A549 treated with GW870086 at 1 μM for 4 hours (cell line): ENCODE measurements around the gene RBM45. TPM values are rescaled to one million over a fixed set of nuclear protein-coding genes. Genes with fewer than 3 reads are reported as not detected.

Source experiments
- total RNA-seq: library from RNA; stranded (reverse); fragments of 200-300 nt; extraction: Qiagen RNA extraction; gene quantifications from 5 replicates; pipeline ENCODE4 v1.2.3, GENCODE V29; 2022; ENCODE audit warnings: low read depth

The RBM45 gene, protein sequence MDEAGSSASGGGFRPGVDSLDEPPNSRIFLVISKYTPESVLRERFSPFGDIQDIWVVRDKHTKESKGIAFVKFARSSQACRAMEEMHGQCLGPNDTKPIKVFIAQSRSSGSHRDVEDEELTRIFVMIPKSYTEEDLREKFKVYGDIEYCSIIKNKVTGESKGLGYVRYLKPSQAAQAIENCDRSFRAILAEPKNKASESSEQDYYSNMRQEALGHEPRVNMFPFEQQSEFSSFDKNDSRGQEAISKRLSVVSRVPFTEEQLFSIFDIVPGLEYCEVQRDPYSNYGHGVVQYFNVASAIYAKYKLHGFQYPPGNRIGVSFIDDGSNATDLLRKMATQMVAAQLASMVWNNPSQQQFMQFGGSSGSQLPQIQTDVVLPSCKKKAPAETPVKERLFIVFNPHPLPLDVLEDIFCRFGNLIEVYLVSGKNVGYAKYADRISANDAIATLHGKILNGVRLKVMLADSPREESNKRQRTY
- total RNA-seq = 10.6 to 14.7 TPM (median 12.1 TPM) in 5 replicates

GRCh38 chr2:178112202-178113152, at the start of gene RBM45:
Gene RBM45 (plus strand): TSS chr2:178112437. CDS start chr2:178112547, 110 bp downstream.

GRCh38 chr2:178072383-178073301, 39.6 kb upstream of the RBM45 start, which contains the start of gene PDE11A:
Gene PDE11A (minus strand): TSS chr2:178072777. CDS start chr2:178072437, 340 bp downstream.

Other genes with a start within 250 kb of the RBM45 start
- 0.27 to 0.67 TPM (median 0.49 TPM) in 5 replicates for gene PDE11A, start 39.7 kb upstream of the RBM45 start, total RNA-seq
- 5.1 to 9.2 TPM (median 7.5 TPM) in 5 replicates for gene OSBPL6, start 82.1 kb downstream of the RBM45 start, total RNA-seq